ENCODE data around the gene SIPA1L3.

SIPA1L3 gene

GRCh38 chr19:37975071-37975470, 68.1 kb downstream of the SIPA1L3 start:
- FAIRE-seq, result peak; percentile 89
- DNase-seq (ENCODE audit: insufficient read length, low spot score), result no peak

GRCh38 chr19:37975596-37976515, 68.8 kb downstream of the SIPA1L3 start:
- DNase-seq (ENCODE audit: insufficient read length, low spot score) (no peak), FAIRE-seq (peak; percentile 37)

GRCh38 chr19:37977391-37977790, 70.4 kb downstream of the SIPA1L3 start:
- FAIRE-seq, result no peak
- no peak for DNase-seq (ENCODE audit: insufficient read length, low spot score)

GRCh38 chr19:37977992-37978391, 71.0 kb downstream of the SIPA1L3 start:
- no peak for FAIRE-seq

GRCh38 chr19:37979547-37980082, 72.6 kb downstream of the SIPA1L3 start:
- FAIRE-seq, result peak; percentile 87
- DNase-seq (ENCODE audit: insufficient read length, low spot score), result no peak

More at GRCh38 chr19:37977992-37978391, 71.0 kb downstream of the SIPA1L3 start:
- no peak for DNase-seq (ENCODE audit: insufficient read length, low spot score)

GRCh38 chr19:37980419-37981170, 73.6 kb downstream of the SIPA1L3 start:
- DNase-seq (ENCODE audit: insufficient read length, low spot score) (no peak), FAIRE-seq (peak; percentile 71)

GRCh38 chr19:37981785-37982475, 74.9 kb downstream of the SIPA1L3 start:
- FAIRE-seq (no peak), DNase-seq (ENCODE audit: insufficient read length, low spot score) (no peak)

GRCh38 chr19:37982655-37983054, 75.6 kb downstream of the SIPA1L3 start:
- FAIRE-seq, result no peak

GRCh38 chr19:37983153-37983552, 76.1 kb downstream of the SIPA1L3 start:
- DNase-seq (ENCODE audit: insufficient read length, low spot score), result no peak
- FAIRE-seq, result no peak

More at GRCh38 chr19:37982655-37983054, 75.6 kb downstream of the SIPA1L3 start:
- no peak for DNase-seq (ENCODE audit: insufficient read length, low spot score)

GRCh38 chr19:37983916-37984315, 76.9 kb downstream of the SIPA1L3 start:
- no peak for FAIRE-seq
- DNase-seq (ENCODE audit: insufficient read length, low spot score), result no peak

GRCh38 chr19:37986048-37986750, 79.2 kb downstream of the SIPA1L3 start:
- FAIRE-seq, result peak; percentile 45

GRCh38 chr19:37987356-37988332, 80.6 kb downstream of the SIPA1L3 start:
- FAIRE-seq (no peak), DNase-seq (ENCODE audit: insufficient read length, low spot score) (no peak)

More at GRCh38 chr19:37986048-37986750, 79.2 kb downstream of the SIPA1L3 start:
- no peak for DNase-seq (ENCODE audit: insufficient read length, low spot score)

GRCh38 chr19:37988758-37989635, 82.0 kb downstream of the SIPA1L3 start:
- DNase-seq (ENCODE audit: insufficient read length, low spot score) (no peak), FAIRE-seq (no peak)

GRCh38 chr19:37989855-37990254, 82.8 kb downstream of the SIPA1L3 start:
- FAIRE-seq, result no peak

GRCh38 chr19:37990362-37990761, 83.4 kb downstream of the SIPA1L3 start:
- no peak for DNase-seq (ENCODE audit: insufficient read length, low spot score)
- no peak for FAIRE-seq

More at GRCh38 chr19:37989855-37990254, 82.8 kb downstream of the SIPA1L3 start:
- no peak for DNase-seq (ENCODE audit: insufficient read length, low spot score)

- no peak for DNase-seq (ENCODE audit: insufficient read length, low spot score)
- no peak for FAIRE-seq
Observed at GRCh38 chr19:37991176-37991835, 84.3 kb downstream of the SIPA1L3 start.

GRCh38 chr19:37991841-37992248, 84.8 kb downstream of the SIPA1L3 start:
- no peak for FAIRE-seq
- no peak for DNase-seq (ENCODE audit: insufficient read length, low spot score)

Measured in GM19239 (cell line).